ENCODE data around the gene IFT57. TPM values are rescaled to one million over a fixed set of nuclear protein-coding genes. Genes with fewer than 3 reads are reported as not detected.

The IFT57 gene
- total RNA-seq, 1 donor from 2014 or later, result 27.5 TPM

DNA sequence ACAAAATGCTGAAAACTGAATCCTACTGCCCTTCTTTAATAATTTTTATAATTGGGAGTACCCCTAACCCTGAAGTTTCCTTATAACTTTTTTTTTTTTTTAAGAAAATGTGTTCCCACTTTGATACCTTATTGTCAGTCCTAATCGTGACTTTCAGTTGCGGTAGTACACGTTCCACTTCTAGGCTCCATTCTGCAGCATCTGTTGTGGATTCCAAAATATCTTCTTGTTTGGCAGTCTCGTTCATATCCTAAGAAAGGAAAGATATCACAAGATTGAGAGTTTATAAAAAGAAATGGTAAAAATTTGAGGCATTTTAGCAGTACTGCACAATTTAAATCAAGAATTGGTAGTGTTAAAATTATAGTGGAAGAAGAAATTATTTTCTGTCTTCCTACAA is 30.8 kb downstream of the IFT57 start:
- DNase-seq (ENCODE audit: low read depth) (no peak), FAIRE-seq (no peak)
- Mint-ChIP-seq H3K27me3 (ENCODE audit: low read depth, unreplicated experiment) (no peaks in the 10 kb centered on the region), H3K4me1 (ENCODE audit: low read depth, unreplicated experiment) (no peaks in the 10 kb centered on the region), H3K4me3 (ENCODE audit: unreplicated experiment) (no peak overlapping the region), H3K36me3 (ENCODE audit: low read depth, unreplicated experiment) (peaks cover 6% of the 10 kb centered on the region), H3K9me3 (ENCODE audit: unreplicated experiment) (peaks cover 4% of the 10 kb centered on the region), H3K27ac (ENCODE audit: unreplicated experiment) (no peak overlapping the region)
- H3K79me2 ChIP-seq (ENCODE audit: insufficient read depth, low read length), result no peaks in the 10 kb centered on the region
- peaks cover 5% of the 10 kb centered on the region for H3K36me3 ChIP-seq (ENCODE audit: insufficient read depth, low read length)
- no peaks in the 10 kb centered on the region for H3K4me1 ChIP-seq (ENCODE audit: insufficient read depth, low read length)
- H4K20me1 ChIP-seq (ENCODE audit: insufficient read depth, low read length), result no peaks in the 10 kb centered on the region
- H3K27ac ChIP-seq (ENCODE audit: low read depth, low read length), result no peak overlapping the region
- H3K27me3 ChIP-seq (ENCODE audit: insufficient read depth, low read length), result no peaks in the 10 kb centered on the region
- H3K4me2 ChIP-seq (ENCODE audit: low read length), result no peak overlapping the region
- TF ChIP-seq, protein P1, sequence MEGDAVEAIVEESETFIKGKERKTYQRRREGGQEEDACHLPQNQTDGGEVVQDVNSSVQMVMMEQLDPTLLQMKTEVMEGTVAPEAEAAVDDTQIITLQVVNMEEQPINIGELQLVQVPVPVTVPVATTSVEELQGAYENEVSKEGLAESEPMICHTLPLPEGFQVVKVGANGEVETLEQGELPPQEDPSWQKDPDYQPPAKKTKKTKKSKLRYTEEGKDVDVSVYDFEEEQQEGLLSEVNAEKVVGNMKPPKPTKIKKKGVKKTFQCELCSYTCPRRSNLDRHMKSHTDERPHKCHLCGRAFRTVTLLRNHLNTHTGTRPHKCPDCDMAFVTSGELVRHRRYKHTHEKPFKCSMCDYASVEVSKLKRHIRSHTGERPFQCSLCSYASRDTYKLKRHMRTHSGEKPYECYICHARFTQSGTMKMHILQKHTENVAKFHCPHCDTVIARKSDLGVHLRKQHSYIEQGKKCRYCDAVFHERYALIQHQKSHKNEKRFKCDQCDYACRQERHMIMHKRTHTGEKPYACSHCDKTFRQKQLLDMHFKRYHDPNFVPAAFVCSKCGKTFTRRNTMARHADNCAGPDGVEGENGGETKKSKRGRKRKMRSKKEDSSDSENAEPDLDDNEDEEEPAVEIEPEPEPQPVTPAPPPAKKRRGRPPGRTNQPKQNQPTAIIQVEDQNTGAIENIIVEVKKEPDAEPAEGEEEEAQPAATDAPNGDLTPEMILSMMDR (IDR thresholded peaks at IDR 0.05; ENCODE audit: insufficient read depth, low read depth, low read length), result no peak
- TF ChIP-seq EZH2 (IDR thresholded peaks at IDR 0.05; ENCODE audit: insufficient read depth, low read length), result no peak
- no peak overlapping the region for H3K4me3 ChIP-seq (ENCODE audit: insufficient read depth, low read depth, low read length)
- H3K9ac ChIP-seq (ENCODE audit: low read length), result no peak overlapping the region
- no peak overlapping the region for H2AFZ ChIP-seq (ENCODE audit: low read depth, low read length)
- no peaks in the 10 kb centered on the region for H3K9me3 ChIP-seq (ENCODE audit: insufficient read depth, low read depth, low read length)

DNA sequence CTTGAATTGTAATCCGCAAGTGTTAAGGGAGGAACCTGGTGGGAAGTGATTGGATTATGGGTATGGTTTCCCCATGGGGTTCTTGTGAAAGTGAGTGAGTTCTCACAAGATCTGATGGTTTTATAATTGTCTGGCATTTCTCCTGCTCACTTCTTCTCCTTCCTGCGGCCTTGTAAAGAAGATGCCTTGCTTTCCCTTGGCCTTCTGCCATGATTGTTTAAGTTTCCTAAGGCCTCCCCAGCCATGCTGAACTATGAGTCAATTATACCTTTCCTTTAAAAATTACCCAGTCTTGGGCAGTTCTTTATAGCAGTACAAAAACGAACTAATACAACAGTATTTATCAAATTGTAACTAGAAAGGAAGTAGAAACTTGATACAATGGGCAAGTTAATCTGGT is 31.9 kb downstream of the IFT57 start:
- TF ChIP-seq, protein P1 (IDR thresholded peaks at IDR 0.05; ENCODE audit: insufficient read depth, low read depth, low read length), result no peak
- no peak overlapping the region for H3K4me2 ChIP-seq (ENCODE audit: low read length)
- H3K27me3 ChIP-seq (ENCODE audit: insufficient read depth, low read length), result no peaks in the 10 kb centered on the region
- H3K9ac ChIP-seq (ENCODE audit: low read length), result no peak overlapping the region
- H4K20me1 ChIP-seq (ENCODE audit: insufficient read depth, low read length), result no peaks in the 10 kb centered on the region
- Mint-ChIP-seq H3K4me1 (ENCODE audit: low read depth, unreplicated experiment) (no peaks in the 10 kb centered on the region), H3K27me3 (ENCODE audit: low read depth, unreplicated experiment) (no peaks in the 10 kb centered on the region), H3K9me3 (ENCODE audit: unreplicated experiment) (peaks cover 4% of the 10 kb centered on the region), H3K27ac (ENCODE audit: unreplicated experiment) (no peak overlapping the region), H3K4me3 (ENCODE audit: unreplicated experiment) (no peak overlapping the region), H3K36me3 (ENCODE audit: low read depth, unreplicated experiment) (peaks cover 9% of the 10 kb centered on the region)
- no peaks in the 10 kb centered on the region for H3K4me1 ChIP-seq (ENCODE audit: insufficient read depth, low read length)
- H3K79me2 ChIP-seq (ENCODE audit: insufficient read depth, low read length), result no peaks in the 10 kb centered on the region
- H3K9me3 ChIP-seq (ENCODE audit: insufficient read depth, low read depth, low read length), result no peaks in the 10 kb centered on the region
- FAIRE-seq (no peak), DNase-seq (ENCODE audit: low read depth) (no peak)
- no peak overlapping the region for H3K27ac ChIP-seq (ENCODE audit: low read depth, low read length)
- H3K36me3 ChIP-seq (ENCODE audit: insufficient read depth, low read length), result peaks cover 5% of the 10 kb centered on the region
- H3K4me3 ChIP-seq (ENCODE audit: insufficient read depth, low read depth, low read length), result no peak overlapping the region
- no peak overlapping the region for H2AFZ ChIP-seq (ENCODE audit: low read depth, low read length)

DNA sequence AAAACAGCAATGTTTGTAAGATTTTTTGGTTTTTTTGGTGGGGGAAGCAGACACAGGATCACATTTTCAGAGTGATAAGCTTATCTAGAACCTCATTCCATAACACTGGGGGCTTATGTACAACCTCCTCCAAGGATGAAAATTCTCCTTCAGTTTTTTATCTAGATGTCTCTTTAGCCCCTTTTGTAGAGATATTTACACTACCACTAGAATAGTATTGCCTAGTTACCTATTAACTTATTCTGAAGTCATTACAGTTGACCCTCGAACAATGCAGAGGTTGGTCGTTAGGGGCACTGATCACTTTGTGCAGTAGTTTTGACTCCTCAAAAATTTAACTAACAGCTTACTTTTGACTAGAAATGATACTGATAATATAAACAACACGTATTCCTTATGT is 32.8 kb downstream of the IFT57 start:
- Mint-ChIP-seq H3K4me3 (ENCODE audit: unreplicated experiment) (no peak overlapping the region), H3K27ac (ENCODE audit: unreplicated experiment) (no peak overlapping the region), H3K4me1 (ENCODE audit: low read depth, unreplicated experiment) (no peaks in the 10 kb centered on the region), H3K36me3 (ENCODE audit: low read depth, unreplicated experiment) (peaks cover 9% of the 10 kb centered on the region), H3K27me3 (ENCODE audit: low read depth, unreplicated experiment) (no peaks in the 10 kb centered on the region), H3K9me3 (ENCODE audit: unreplicated experiment) (no peaks in the 10 kb centered on the region)
- Histone ChIP-seq H2AFZ (ENCODE audit: low read depth, low read length) (no peak overlapping the region), H3K9ac (ENCODE audit: low read length) (no peak overlapping the region), H3K27ac (ENCODE audit: low read depth, low read length) (no peak overlapping the region), H3K4me1 (ENCODE audit: insufficient read depth, low read length) (no peaks in the 10 kb centered on the region), H4K20me1 (ENCODE audit: insufficient read depth, low read length) (no peaks in the 10 kb centered on the region), H3K79me2 (ENCODE audit: insufficient read depth, low read length) (no peaks in the 10 kb centered on the region), H3K9me3 (ENCODE audit: insufficient read depth, low read depth, low read length) (no peaks in the 10 kb centered on the region), H3K4me3 (ENCODE audit: insufficient read depth, low read depth, low read length) (no peak overlapping the region), H3K36me3 (ENCODE audit: insufficient read depth, low read length) (peaks cover 5% of the 10 kb centered on the region), H3K27me3 (ENCODE audit: insufficient read depth, low read length) (no peaks in the 10 kb centered on the region), H3K4me2 (ENCODE audit: low read length) (no peak overlapping the region)
- no peak for TF ChIP-seq EZH2 (IDR thresholded peaks at IDR 0.05; ENCODE audit: insufficient read depth, low read length)
- TF ChIP-seq, protein P1 (IDR thresholded peaks at IDR 0.05; ENCODE audit: insufficient read depth, low read depth, low read length), result no peak
- DNase-seq (ENCODE audit: low read depth) (no peak), FAIRE-seq (no peak)
